NCI-H1694 (cell line): ENCODE data around the gene EYA3.

Experiments
- DNase-seq: peaks from one replicate; lab custom pipeline; 2025; lab: John Stamatoyannopoulos, UW

Gene EYA3

DNA sequence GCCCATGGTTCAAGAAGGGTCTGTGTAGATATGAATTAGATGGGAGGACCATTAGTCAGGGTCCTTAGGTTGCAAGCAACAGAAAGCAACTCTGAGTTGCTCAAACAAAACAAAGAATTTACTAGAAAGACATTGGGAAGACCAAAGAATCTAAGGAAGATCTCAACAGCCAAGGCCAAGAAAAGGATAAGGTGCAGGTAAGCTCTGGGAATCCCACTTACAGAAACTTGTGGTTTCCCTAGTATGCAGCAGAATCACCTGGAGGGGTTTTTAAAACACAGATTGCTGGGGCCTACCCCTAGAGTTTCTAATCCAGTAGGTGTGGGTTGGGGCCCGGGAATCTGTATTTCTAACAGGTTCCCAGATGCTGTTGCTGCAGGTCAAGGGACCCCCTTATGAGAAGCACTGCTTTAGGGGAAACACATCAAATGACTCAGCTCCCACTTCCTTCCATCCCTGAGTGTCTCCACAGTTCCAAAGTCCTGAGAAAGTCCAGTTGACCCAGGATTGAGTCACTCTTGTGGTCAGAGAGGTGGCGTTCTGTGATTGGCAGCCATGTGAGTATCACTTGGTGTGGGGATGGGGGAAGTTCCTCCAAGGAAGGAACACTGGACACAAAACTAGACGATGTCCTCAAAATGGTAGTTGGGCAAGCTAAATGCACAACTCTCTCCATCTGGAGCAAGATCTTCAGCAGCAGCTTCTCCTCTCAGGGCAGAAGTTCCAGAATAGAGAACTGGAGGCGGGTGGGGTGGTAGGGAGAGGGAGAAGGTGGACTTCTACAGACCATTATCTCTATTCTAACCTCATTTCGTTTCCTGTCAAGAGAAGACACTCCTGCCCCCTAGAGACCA lies 24.2 kb upstream of the EYA3 start:
- no peak for DNase-seq

DNA sequence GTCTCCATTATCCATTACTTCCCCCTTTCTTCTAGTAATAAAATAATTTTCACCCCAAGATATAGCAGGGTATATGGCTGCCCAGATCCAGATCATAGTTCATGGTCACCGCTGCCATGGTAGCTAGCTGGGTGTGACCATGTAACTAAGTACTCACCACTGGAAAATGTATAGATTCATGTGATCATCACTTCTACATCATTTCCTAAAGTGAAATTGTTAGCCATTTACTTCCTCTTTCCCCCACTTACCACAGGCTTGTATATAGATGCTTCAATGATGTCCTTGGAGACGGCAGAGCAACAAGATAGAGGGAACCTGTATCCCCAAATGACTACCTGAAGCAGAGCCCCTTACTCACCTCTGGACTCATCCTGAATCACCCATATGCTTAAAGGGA lies 22.7 kb upstream of the EYA3 start:
- no peak for DNase-seq

GRCh38 chr1:28110555-28110954 lies 22.1 kb upstream of the EYA3 start:
- DNase-seq, result no peak

GRCh38 chr1:28109639-28110038 lies 21.2 kb upstream of the EYA3 start:
- DNase-seq, result no peak

- DNase-seq, result no peak
Observed at GRCh38 chr1:28108001-28108400, 19.6 kb upstream of the EYA3 start.

- DNase-seq, result no peak
Observed at GRCh38 chr1:28104866-28105467, 16.6 kb upstream of the EYA3 start.

DNA sequence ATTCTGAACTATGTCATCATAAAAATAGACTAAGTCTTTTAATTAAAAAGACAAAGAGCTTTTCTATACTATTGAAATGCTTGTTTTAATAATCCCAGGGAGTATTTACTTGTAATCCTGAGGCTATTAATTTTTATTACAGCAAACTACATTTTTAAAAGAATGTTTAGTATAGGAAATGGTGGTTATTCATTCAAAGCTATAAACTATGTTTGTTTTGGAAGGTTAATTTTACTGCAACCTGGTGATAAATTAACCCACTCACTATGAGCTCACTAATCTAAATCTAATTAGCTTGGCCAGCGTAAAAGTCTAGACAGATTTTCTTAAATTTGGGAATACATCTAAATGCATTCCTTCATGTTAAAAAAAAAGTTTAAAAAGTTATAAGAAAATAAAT lies 13.8 kb upstream of the EYA3 start:
- no peak for DNase-seq

DNA sequence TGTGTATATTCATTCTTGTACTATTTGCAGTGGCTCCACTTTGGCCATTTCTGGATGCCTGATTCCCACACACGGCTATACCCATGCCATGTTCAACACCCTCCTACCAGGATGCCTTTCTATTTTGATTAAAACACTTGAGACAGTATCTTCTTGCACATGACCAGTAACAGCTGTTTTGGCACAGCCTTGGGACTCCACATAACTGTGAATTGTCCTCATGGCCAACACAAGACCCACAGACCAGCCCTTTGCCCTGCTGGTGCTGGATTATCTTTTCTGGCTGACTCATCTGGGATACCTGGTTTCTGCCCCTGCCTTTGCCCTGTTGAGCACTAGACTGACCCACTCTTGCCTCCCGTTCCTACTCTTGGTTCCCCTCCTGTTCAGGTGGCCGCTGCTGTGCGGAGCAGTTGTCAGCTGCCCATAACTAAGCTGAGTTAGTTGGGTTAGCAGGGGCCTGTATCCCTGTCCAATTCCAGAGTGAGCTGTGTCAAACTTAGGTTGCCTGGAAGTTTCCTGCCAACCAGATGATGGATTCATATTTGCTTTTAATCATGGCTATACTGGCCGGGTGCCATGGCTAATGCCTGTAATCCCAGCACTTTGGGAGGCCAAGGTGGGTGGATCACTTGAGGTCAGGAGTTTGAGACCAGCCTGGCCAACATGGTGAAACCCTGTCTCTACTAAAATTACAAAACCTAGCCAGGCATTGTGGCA lies 10.8 kb upstream of the EYA3 start:
- no peak for DNase-seq

DNA sequence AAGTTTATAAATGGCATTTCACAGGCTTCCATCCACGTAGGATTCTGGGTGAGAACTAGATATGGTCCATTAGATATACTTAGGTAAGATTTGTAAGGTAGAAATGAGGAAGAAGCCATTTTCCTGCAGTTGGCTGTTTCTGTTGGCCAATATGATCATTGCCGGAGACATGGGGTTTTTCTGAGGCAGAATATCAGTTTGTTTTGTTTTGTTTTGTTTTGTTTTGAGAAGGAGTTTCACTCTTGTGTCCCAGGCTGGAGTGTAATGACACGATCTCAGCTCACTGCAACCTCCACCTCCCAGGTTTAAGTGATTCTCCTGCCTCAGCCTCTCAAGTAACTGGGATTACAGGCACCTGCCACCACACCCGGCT lies 8.7 kb upstream of the EYA3 start:
- no peak for DNase-seq

GRCh38 chr1:28096210-28097099 lies 8.0 kb upstream of the EYA3 start:
- no peak for DNase-seq

- DNase-seq, result peak; percentile 54
Observed at GRCh38 chr1:28091043-28091781, 2.8 kb upstream of the EYA3 start.

DNA sequence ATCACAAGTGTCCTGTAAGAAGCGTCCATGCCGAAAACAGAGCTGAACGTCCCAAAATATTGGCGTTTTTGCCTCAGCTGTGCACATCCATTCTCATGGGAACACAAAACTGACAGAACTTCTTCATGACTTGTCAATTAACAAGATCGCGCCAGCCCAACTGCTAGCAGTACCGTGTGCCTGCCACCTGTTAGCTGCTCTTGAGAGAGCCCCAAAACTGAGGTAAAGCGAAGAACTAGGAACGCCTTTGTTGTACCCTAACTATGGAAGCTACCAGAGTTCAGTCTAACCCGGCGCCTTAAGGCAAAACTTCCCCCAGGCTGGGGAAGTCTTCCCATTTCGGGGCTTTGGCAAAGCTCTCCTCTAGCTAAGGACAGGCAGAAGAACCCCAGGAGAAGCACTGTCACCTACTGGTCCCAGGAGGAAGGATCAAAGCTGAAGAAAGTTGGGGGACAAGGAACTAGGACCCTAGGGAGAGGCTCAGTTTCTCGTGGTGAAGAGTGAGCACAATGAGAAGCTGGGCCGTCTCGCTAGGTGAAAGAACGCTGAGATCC lies 719 bp downstream of the EYA3 start:
- DNase-seq, result no peak

- no peak for DNase-seq
Observed at GRCh38 chr1:28086651-28087050, 1.8 kb downstream of the EYA3 start.

- no peak for DNase-seq
Observed at GRCh38 chr1:28085129-28085528, 3.3 kb downstream of the EYA3 start.

DNA sequence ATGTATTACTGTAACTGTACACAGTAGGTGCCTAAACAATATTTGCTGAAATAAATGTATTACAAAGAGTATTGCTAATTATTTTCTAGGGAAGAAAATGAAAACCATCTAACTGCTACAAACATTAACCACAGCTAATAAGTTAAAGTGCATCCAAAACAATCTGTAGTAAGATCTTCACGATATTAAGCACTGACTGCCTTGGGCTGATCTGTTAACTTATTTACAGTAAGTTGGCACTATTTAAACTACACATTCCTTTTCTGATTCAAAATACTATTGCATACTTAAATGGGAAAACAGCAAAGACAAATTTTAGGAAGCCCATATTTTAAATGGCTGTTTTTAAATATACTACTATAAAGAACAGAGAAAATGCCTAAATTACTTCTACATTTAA lies 4.5 kb downstream of the EYA3 start:
- DNase-seq, result no peak

DNA sequence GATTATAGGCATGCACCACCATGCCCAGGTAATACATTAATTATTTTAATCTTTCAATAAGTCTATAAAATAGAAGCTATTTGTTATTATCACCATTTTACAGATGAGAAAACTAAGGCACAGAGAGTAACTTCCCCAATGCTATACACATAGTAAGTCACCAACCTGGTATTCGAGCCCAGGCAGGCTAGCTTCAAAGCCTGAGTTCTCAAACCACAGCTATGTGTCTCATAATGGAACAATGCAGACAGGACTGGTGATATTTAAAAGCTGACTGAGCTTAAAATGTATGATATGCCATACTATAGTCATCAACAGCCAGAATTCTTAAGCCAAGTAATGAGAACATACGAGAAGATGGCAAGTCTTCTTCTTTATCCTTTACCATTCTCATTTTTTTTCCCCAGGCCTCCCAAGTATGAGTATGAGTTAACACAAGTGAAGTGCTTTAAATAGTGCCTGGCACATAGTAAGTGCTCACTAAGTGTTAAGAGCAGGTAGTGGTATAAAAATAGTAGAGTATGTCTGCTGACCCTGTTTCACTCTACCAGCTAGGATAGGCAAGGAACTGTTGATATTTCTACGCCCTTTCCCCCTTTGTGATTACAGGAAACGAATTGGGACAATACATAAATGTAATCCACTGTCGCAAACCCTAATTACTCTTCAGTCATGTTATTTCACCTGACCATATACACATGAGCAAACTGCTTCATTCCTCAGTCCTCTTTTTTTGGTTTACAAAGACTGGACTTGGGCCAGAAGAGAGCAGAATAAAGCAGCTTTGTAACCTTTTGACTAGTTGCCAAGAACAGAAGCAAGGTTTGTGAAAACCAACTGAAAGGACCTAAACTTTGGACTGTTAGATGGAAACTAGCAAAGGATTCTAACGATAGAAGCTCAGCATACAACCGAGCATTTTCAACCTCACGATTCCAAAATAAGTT lies 9.5 kb downstream of the EYA3 start:
- no peak for DNase-seq

DNA sequence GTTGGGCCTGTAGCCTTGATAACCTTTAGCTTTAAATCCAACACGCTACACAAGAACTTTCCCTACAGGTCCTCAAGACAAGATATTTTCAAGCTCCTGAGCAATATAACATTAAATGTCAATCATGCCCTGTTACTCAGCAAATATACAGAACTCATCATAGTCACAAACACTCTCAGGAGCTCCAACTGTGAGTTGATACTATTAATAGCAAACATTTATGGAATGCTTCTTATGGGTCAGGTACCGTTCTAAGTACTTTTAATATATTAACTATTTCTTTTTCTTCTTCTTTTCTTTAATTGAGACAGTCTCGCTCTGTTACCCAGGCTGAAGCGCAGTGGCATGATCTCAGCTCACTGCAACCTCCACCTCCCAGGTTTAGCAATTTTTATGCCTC lies 10.1 kb downstream of the EYA3 start:
- no peak for DNase-seq

- no peak for DNase-seq
Observed at GRCh38 chr1:28074892-28075511, 13.4 kb downstream of the EYA3 start.

DNA sequence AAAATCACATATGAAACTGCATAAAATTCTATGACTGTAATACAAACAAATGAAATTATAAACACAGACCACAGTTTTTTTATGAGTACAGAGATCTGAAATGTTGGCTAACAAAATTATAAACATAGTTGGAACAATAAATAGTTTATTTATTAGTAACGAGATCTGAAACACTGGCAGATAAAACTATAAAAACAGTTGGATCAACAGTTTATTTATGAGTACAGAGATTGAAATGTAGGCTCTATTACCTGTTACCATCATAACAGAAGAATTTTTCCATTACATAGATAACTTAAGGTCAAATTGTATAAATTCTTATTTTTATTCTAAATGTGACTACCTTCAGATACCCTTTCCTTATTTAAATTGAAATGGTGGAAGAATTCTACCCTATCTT lies 14.5 kb downstream of the EYA3 start:
- no peak for DNase-seq

GRCh38 chr1:28071813-28072212 lies 16.6 kb downstream of the EYA3 start:
- DNase-seq, result no peak
